Lung (tissue), 12 donors: ENCODE data around the gene ZSCAN25. TPM values are rescaled to one million over a fixed set of nuclear protein-coding genes. Genes with fewer than 3 reads are reported as not detected.
"Not testable (repeated sequence)": the region's sequence is repeated elsewhere in the genome, so short reads cannot be mapped to it uniquely, and the experiment has no call there.

Experiments used
- ATAC-seq: fragments of 200-7000 bp; cut with Tn5 transposase; one replicate; pipeline ENCODE4 v1.9.1; 2020; ENCODE audit warnings: moderate number of reproducible peaks; ENCODE audit not compliant: insufficient read depth, low FRiP score
- DNase-seq, 3 donors: peaks; one replicate each; pipeline ENCODE4 v3.0.0-alpha.2; 2013 to 2017
- H3K27ac ChIP-seq, 2 donors: one replicate each; pipeline ENCODE4 v1.5.1; 2013; ENCODE audit warnings: mild to moderate bottlenecking in 2 of 2, moderate library complexity in 2 of 2, control low read depth in 1 of 2, inconsistent platforms in 1 of 2, low read depth in 1 of 2, low read length in 1 of 2
- H3K27me3 ChIP-seq, 3 donors: one replicate each; pipeline ENCODE4 v1.5.1; 2013; ENCODE audit warnings: low read length in 2 of 3; ENCODE audit not compliant: control insufficient read depth in 3 of 3, insufficient read depth in 3 of 3
- H3K36me3 ChIP-seq, 4 donors: one replicate each; pipeline ENCODE4 v1.5.1; 2013; ENCODE audit warnings: low read length in 4 of 4, mild to moderate bottlenecking in 1 of 4, moderate library complexity in 1 of 4; ENCODE audit not compliant: control insufficient read depth in 4 of 4, insufficient read depth in 4 of 4
- H3K4me1 ChIP-seq, 5 donors: one replicate each; pipeline ENCODE4 v1.5.1; 2013; ENCODE audit warnings: low read length in 5 of 5, mild to moderate bottlenecking in 2 of 5, moderate library complexity in 1 of 5; ENCODE audit not compliant: control insufficient read depth in 5 of 5, insufficient read depth in 5 of 5
- H3K4me3 ChIP-seq: one replicate; pipeline ENCODE4 v1.5.1; 2013; ENCODE audit warnings: mild to moderate bottlenecking, control low read depth, moderate library complexity
- H3K9ac ChIP-seq, 2 donors: one replicate each; pipeline ENCODE4 v1.5.1; 2013; ENCODE audit warnings: low read length in 2 of 2, control low read depth in 1 of 2; ENCODE audit not compliant: insufficient read depth in 1 of 2
- H3K9me3 ChIP-seq, 4 donors: one replicate each; pipeline ENCODE4 v1.5.1; 2013; ENCODE audit warnings: low read length in 3 of 4, mild to moderate bottlenecking in 1 of 4, moderate library complexity in 1 of 4; ENCODE audit not compliant: control insufficient read depth in 4 of 4, insufficient read depth in 3 of 4
- WGBS, 2 donors: extraction: QIAGEN DNeasy Blood & Tissue Kit; methylation state at CpG; one replicate each; pipeline ENCODE4 v1.1.7; 2013; 5-methylcytosine and 5-hydroxymethylcytosine counted together
- polyA plus RNA-seq, 2 donors: library from polyadenylated mRNA; stranded (reverse); fragments of 200-250 nt; gene quantifications; one replicate each; pipeline ENCODE4 v1.2.1, GENCODE V29; 2013
- total RNA-seq, 2 donors: library from RNA; depleted of rRNA in 1 of 2; stranded (reverse); fragments of >200 nt in 1 of 2; gene quantifications; one replicate each; pipeline ENCODE4 v1.2.1, GENCODE V29; 2014 to 2021
- TF ChIP-seq, protein P1 (sequence below): IDR thresholded peaks from 2 replicates; pipeline ENCODE4 v1.5.1; 2012; ENCODE audit warnings: mild to moderate bottlenecking; ENCODE audit errors: control extremely low read depth, extremely low read depth
- donor health status: control.
- donor health status: control.
- donor health status: Bipolar disorder and iron deficiency.
- donor health status: healthy.
- donor health status: DM: yes; HTN: yes; CAD: no.

ZSCAN25 gene
- total and polyA plus RNA-seq, 4 donors: 5.7 to 24.0 (median 14.1) TPM

DNA sequence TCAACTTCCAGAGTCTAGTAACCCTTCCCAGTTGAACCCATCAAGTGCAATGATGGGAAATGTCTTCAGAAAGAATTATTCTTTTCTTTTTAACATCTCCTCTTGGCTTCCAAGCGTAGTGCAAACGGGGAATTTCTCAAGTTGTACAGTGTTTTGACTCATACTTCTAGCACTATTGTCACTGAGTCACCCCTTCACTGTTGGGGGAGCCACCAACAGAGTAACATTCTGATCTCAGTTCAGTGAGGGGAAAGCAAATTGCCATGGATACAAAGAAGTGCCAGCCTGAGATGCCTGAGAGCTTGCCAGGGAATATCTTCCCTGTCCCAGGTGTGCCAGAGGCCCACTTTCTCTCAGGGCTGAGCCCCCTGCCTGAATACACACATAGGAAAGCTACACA, 32.1 kb downstream of the ZSCAN25 start:
- Histone ChIP-seq H3K36me3 (peaks cover 0 to 6% (median 2%) of the 10 kb centered on the region in 4 donors), H3K9ac (no peak overlapping the region), H3K27ac (no peak overlapping the region), H3K27me3 (no peaks in the 10 kb centered on the region), H3K4me3 (no peak overlapping the region), H3K4me1 (peaks cover 0 to 3% (median 0%) of the 10 kb centered on the region in 5 donors), H3K9me3 (peaks cover 0 to 3% (median 0%) of the 10 kb centered on the region in 4 donors)
- ATAC-seq (no peak), DNase-seq (no peak)
- TF ChIP-seq, protein P1, sequence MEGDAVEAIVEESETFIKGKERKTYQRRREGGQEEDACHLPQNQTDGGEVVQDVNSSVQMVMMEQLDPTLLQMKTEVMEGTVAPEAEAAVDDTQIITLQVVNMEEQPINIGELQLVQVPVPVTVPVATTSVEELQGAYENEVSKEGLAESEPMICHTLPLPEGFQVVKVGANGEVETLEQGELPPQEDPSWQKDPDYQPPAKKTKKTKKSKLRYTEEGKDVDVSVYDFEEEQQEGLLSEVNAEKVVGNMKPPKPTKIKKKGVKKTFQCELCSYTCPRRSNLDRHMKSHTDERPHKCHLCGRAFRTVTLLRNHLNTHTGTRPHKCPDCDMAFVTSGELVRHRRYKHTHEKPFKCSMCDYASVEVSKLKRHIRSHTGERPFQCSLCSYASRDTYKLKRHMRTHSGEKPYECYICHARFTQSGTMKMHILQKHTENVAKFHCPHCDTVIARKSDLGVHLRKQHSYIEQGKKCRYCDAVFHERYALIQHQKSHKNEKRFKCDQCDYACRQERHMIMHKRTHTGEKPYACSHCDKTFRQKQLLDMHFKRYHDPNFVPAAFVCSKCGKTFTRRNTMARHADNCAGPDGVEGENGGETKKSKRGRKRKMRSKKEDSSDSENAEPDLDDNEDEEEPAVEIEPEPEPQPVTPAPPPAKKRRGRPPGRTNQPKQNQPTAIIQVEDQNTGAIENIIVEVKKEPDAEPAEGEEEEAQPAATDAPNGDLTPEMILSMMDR: no peak
- WGBS, 2 donors: 86 to 98% methylated on average over 2 of the region's 2 CpGs

DNA sequence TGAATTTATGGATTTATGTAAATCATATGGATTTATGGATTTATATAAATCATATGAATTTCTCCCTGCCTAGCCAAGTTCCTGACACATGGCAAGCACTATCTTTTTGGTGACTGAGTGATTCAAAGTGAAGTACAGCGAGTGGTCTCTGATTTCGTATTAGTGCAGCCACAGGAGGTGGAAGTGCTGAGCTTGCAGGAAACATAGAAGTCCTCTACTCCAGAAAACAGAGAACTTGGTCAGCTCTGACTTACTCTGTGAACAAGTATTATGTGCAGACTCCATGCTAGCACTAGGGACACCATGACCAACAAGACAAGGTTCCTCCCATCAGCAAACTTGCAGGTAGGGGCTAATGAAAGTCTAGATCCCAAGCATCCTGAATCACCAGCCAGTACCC, 34.5 kb downstream of the ZSCAN25 start:
- Histone ChIP-seq H3K36me3 (peaks cover 0 to 5% (median 2%) of the 10 kb centered on the region in 4 donors), H3K27ac (no peak overlapping the region), H3K4me1 (peaks cover 0 to 3% (median 0%) of the 10 kb centered on the region in 5 donors), H3K9me3 (peaks cover 0 to 3% (median 0%) of the 10 kb centered on the region in 4 donors), H3K4me3 (no peak overlapping the region), H3K9ac (no peak overlapping the region), H3K27me3 (no peaks in the 10 kb centered on the region)
- WGBS, 2 donors: 94 to 97% methylated on average over 2 of the region's 2 CpGs
- DNase-seq (no peak), ATAC-seq (no peak)
- TF ChIP-seq, protein P1: no peak

DNA sequence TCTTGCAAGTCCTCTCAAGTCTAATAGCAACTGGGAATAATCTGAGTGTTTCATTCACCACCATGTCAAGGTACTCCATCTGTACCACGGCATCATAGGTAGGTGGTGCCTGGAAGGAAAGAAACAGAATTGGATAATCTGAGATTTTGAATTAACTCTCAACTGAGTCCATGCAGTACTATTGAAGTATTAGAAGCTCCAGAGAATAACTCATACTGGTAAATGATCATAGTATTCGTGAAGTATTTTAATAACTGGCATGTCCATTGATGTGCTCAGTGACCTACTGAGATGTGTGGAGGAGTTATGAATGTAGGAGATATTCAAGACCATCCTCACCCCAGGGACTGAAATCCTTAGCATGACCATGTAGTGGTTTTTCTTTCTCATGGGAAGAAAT, 35.9 kb downstream of the ZSCAN25 start:
- Histone ChIP-seq H3K9ac (no peak overlapping the region), H3K9me3 (peaks cover 0 to 3% (median 0%) of the 10 kb centered on the region in 4 donors), H3K27me3 (no peaks in the 10 kb centered on the region), H3K4me1 (peaks cover 0 to 3% (median 0%) of the 10 kb centered on the region in 5 donors), H3K4me3 (no peak overlapping the region), H3K27ac (no peak overlapping the region), H3K36me3 (peaks cover 0 to 5% (median 2%) of the 10 kb centered on the region in 4 donors)
- TF ChIP-seq, protein P1: no peak
- ATAC-seq (no peak), DNase-seq (no peak)
- WGBS, 2 donors: 94 to 97% methylated on average over 2 of the region's 2 CpGs

DNA sequence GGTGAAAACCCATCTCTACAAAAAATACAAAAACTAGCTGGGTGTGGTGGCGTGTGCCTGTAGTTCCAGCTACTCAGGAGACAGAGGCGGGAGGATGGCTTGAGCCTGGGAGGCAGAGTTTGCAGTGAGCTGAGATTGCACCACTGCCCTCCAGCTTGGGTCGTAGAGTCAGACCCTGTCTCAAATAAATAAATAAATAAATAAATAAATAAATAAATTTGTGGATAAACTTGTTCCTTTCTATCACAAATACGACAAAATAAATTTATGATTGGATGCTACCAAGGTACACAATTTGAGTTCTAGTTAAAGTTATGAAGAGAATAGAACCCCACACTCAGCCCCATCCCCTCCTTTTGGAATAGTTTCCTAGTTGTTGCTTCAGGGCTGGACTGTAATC, 36.5 kb downstream of the ZSCAN25 start:
- WGBS, 2 donors: 96 to 98% methylated on average over 4 of the region's 4 CpGs
- not testable (repeated sequence) for ATAC-seq, H3K9ac ChIP-seq, H3K4me1 ChIP-seq, H3K4me3 ChIP-seq, H3K27me3 ChIP-seq, DNase-seq, H3K9me3 ChIP-seq, H3K27ac ChIP-seq, H3K36me3 ChIP-seq
